A172 (cell line): ENCODE results near the gene COLEC12. TPM values are rescaled to one million over a fixed set of nuclear protein-coding genes. Genes with fewer than 3 reads are reported as not detected.

Experiments
- DNase-seq: peaks from one replicate; pipeline ENCODE4 v3.0.0-alpha.2; 2015; ENCODE audit warnings: low spot score
- total RNA-seq: library from RNA; depleted of rRNA; stranded (reverse); fragments of >200 nt; shearing (Covaris generic); gene quantifications from 2 replicates; pipeline ENCODE4 v1.2.3, GENCODE V29; 2014

Gene COLEC12
- total RNA-seq, 1 experiment from 2014 or later: not detected

GRCh38 chr18:389658-390357, 110.7 kb downstream of the COLEC12 start:
- no peak for DNase-seq

GRCh38 chr18:388200-388599, 112.3 kb downstream of the COLEC12 start:
- no peak for DNase-seq

- no peak for DNase-seq
These were observed 113.5 kb downstream of the COLEC12 start for GRCh38 chr18:386994-387393.

GRCh38 chr18:384897-385296, 115.6 kb downstream of the COLEC12 start:
- DNase-seq: no peak

- no peak for DNase-seq
These were observed 117.4 kb downstream of the COLEC12 start for GRCh38 chr18:383135-383534.

- DNase-seq: no peak
These were observed 118.0 kb downstream of the COLEC12 start for GRCh38 chr18:382423-382984.

GRCh38 chr18:379681-380330, 120.7 kb downstream of the COLEC12 start:
- DNase-seq: no peak

- DNase-seq: no peak
These were observed 122.4 kb downstream of the COLEC12 start for GRCh38 chr18:378079-378478.

GRCh38 chr18:377088-377487, 123.4 kb downstream of the COLEC12 start:
- DNase-seq: no peak

GRCh38 chr18:376311-376710, 124.2 kb downstream of the COLEC12 start:
- no peak for DNase-seq

- DNase-seq: no peak
These were observed 125.8 kb downstream of the COLEC12 start for GRCh38 chr18:374721-375168.

- DNase-seq: no peak
These were observed 126.7 kb downstream of the COLEC12 start for GRCh38 chr18:373780-374179.

GRCh38 chr18:371609-371982, 128.9 kb downstream of the COLEC12 start:
- no peak for DNase-seq

GRCh38 chr18:370751-371608, 129.5 kb downstream of the COLEC12 start:
- DNase-seq: no peak

GRCh38 chr18:369224-370015, 131.1 kb downstream of the COLEC12 start:
- DNase-seq: no peak

GRCh38 chr18:366466-367061, 133.9 kb downstream of the COLEC12 start:
- no peak for DNase-seq

- DNase-seq: no peak
These were observed 134.8 kb downstream of the COLEC12 start for GRCh38 chr18:365651-366050.

- DNase-seq: no peak
These were observed 136.2 kb downstream of the COLEC12 start for GRCh38 chr18:364256-364826.

- no peak for DNase-seq
These were observed 137.0 kb downstream of the COLEC12 start for GRCh38 chr18:363301-364085.
